ENCODE results near the gene CLK3.
"Not testable (repeated sequence)": the region's sequence is repeated elsewhere in the genome, so short reads cannot be mapped to it uniquely, and the experiment has no call there.

Gene CLK3

DNA sequence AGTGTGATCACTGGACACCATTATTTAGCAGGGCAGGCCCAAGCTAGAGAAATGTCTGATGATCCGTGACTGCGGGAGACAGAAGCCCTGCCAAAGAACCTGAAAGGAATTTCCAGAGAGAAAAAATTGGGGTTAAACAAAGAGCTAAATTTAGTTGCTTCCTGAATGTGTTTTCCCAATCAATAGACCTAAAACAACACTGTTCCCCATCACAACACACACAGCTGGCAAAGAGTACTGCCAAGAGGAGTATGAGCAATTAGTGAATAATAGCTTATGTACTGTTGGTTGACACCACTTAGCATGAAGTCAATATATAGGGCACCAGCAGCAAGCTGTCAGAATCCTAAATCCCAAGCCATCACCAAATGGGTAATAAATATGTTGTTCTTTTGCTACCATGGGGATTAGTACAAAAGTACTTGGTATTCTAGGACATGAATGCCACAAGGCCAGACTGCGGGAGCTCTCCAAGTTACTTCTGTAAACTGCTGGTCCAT is 35.7 kb downstream of the CLK3 start:
- peaks cover 37% of the 10 kb centered on the region for H3K4me1 ChIP-seq (ENCODE audit: insufficient read depth, low read length)
- no peak overlapping the region for H3K4me3 ChIP-seq (ENCODE audit: low read depth in 1 of 2, low read length in 2 of 2)
- no peaks in the 10 kb centered on the region for H3K27me3 ChIP-seq (ENCODE audit: control insufficient read depth in 1 of 2, insufficient read depth in 2 of 2, low read length in 2 of 2)
- H3K27ac ChIP-seq (ENCODE audit: low read depth, low read length): no peak overlapping the region
- no peak overlapping the region for H3K9ac ChIP-seq (ENCODE audit: low read length)
- no peaks in the 10 kb centered on the region for H3K36me3 ChIP-seq (ENCODE audit: insufficient read depth, low read length)
- H3K9me3 ChIP-seq (ENCODE audit: low read length): no peaks in the 10 kb centered on the region

DNA sequence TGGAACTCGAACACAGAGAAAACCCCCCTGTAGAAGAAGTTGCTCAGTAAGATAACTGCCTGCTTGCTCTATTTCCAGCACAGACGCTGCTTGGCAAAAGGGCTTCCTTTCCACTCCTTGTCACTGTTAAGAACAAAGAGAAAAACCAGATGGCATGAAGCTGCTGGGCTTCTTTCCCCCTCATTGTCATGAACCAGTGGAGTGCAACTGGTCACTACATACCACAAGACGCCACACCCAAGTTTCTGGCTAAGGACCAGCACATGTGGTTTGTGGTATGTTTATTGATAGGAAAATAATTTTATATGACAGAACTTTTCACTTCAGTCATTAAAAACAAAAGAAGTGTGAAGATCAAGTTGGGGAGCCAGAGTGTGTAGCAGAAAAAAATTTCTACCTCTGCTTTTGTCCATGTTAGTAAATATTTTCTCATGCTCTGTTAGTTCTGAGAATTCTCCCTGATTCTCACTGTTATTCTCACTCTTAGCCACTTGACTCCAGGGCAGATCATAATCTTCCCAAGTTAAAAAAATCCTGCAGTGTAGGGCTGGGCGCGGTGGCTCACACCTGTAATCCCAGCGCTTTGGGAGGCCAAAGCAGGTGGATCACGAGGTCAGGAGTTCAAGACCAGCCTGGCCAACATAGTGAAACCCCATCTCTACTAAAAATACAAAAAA is 37.9 kb downstream of the CLK3 start:
- no peak overlapping the region for H3K27ac ChIP-seq (ENCODE audit: low read depth, low read length)
- no peak overlapping the region for H3K9ac ChIP-seq (ENCODE audit: low read length)
- no peaks in the 10 kb centered on the region for H3K27me3 ChIP-seq (ENCODE audit: control insufficient read depth in 1 of 2, insufficient read depth in 2 of 2, low read length in 2 of 2)
- no peak overlapping the region for H3K4me3 ChIP-seq (ENCODE audit: low read depth in 1 of 2, low read length in 2 of 2)
- H3K4me1 ChIP-seq (ENCODE audit: insufficient read depth, low read length): peaks cover 33% of the 10 kb centered on the region
- no peaks in the 10 kb centered on the region for H3K9me3 ChIP-seq (ENCODE audit: low read length)
- H3K36me3 ChIP-seq (ENCODE audit: insufficient read depth, low read length): no peaks in the 10 kb centered on the region

DNA sequence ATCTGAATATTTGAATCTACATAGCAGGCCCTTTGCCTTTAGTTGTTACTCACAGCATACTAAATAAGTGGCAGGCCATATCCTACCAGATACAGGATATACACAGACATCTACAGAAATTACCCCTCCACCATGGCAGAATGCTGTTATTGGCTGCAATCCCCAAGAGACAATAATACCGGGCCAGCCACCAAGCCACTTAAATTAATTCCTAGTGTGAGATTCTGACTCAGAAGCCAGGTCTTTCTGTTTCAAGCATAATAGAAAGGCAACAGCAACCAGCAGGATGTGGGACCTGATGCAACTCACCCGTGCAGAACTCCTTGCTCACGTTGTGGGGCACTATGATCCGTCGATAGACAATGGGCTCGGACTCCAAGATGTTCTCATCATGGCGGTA is 39.8 kb downstream of the CLK3 start:
- H3K4me3 ChIP-seq (ENCODE audit: low read depth in 1 of 2, low read length in 2 of 2): no peak overlapping the region
- H3K9me3 ChIP-seq (ENCODE audit: low read length): no peaks in the 10 kb centered on the region
- H3K36me3 ChIP-seq (ENCODE audit: insufficient read depth, low read length): no peaks in the 10 kb centered on the region
- H3K27ac ChIP-seq (ENCODE audit: low read depth, low read length): no peak overlapping the region
- H3K4me1 ChIP-seq (ENCODE audit: insufficient read depth, low read length): peaks cover 33% of the 10 kb centered on the region
- no peak overlapping the region for H3K9ac ChIP-seq (ENCODE audit: low read length)
- H3K27me3 ChIP-seq (ENCODE audit: control insufficient read depth in 1 of 2, insufficient read depth in 2 of 2, low read length in 2 of 2): no peaks in the 10 kb centered on the region

DNA sequence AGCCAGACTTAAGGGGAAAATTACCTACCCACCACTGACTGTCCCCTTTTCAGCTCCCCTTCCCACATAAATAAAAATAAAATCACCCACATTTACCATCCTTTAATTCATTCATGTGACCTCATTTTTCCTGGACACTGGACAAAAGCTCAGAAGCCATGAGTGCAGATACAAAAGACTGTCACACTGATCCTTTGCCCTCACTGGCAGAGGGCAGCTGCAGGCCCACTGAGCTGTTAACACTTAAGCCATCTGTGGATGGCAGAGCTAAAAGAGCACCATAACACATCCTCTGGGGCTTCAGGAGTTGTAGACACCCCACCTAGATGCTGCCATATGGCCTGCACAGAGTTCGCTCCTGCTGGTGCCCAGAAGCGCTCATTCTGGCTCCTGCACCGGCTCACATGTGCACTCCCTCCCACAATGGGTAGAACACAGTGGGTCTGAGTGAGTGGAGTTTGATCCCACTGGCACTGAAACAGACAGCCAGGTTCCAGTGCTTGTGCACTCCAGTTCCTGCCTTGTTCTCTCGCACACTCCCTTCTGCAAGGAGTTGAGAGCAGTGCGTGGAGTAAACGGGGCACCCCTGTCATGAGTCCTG is 41.4 kb downstream of the CLK3 start:
- Histone ChIP-seq H3K27ac (ENCODE audit: low read depth, low read length) (no peak overlapping the region), H3K9me3 (ENCODE audit: low read length) (no peaks in the 10 kb centered on the region), H3K4me3 (ENCODE audit: low read depth in 1 of 2, low read length in 2 of 2) (no peak overlapping the region), H3K9ac (ENCODE audit: low read length) (no peak overlapping the region), H3K27me3 (ENCODE audit: control insufficient read depth in 1 of 2, insufficient read depth in 2 of 2, low read length in 2 of 2) (no peaks in the 10 kb centered on the region), H3K36me3 (ENCODE audit: insufficient read depth, low read length) (no peaks in the 10 kb centered on the region), H3K4me1 (ENCODE audit: insufficient read depth, low read length) (peaks cover 22% of the 10 kb centered on the region)

GRCh38 chr15:74657846-74658245 is 42.2 kb downstream of the CLK3 start:
- no peak overlapping the region for H3K9ac ChIP-seq (ENCODE audit: low read length)
- H3K36me3 ChIP-seq (ENCODE audit: insufficient read depth, low read length): no peaks in the 10 kb centered on the region
- H3K27ac ChIP-seq (ENCODE audit: low read depth, low read length): no peak overlapping the region
- no peaks in the 10 kb centered on the region for H3K27me3 ChIP-seq (ENCODE audit: control insufficient read depth in 1 of 2, insufficient read depth in 2 of 2, low read length in 2 of 2)
- H3K9me3 ChIP-seq (ENCODE audit: low read length): no peaks in the 10 kb centered on the region
- H3K4me1 ChIP-seq (ENCODE audit: insufficient read depth, low read length): peaks cover 21% of the 10 kb centered on the region
- no peak overlapping the region for H3K4me3 ChIP-seq (ENCODE audit: low read depth in 1 of 2, low read length in 2 of 2)

DNA sequence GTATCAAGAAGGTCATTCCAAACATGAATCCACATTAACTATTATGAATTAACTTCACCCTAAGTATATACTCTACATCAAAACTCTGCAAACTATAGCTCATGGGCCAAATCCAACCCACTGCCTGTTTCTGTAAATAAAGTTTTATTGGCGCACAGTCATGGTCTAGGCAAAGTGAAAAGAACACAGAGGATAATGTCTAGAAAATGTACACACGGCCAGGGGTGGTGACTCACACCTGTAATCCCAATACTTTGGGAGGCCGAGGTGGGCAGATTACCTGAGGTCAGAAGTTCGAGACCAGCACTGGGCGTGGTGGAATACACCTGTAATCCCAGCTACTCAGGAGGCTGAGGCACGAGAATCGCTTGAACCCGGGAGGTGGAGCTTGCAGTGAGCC is 45.6 kb downstream of the CLK3 start:
- peaks cover 15% of the 10 kb centered on the region for H3K4me1 ChIP-seq (ENCODE audit: insufficient read depth, low read length)
- not testable (repeated sequence) for H3K36me3 ChIP-seq (ENCODE audit: insufficient read depth, low read length); H3K27ac ChIP-seq (ENCODE audit: low read depth, low read length); H3K27me3 ChIP-seq (ENCODE audit: control insufficient read depth in 1 of 2, insufficient read depth in 2 of 2, low read length in 2 of 2); H3K9me3 ChIP-seq (ENCODE audit: low read length); H3K4me3 ChIP-seq (ENCODE audit: low read depth in 1 of 2, low read length in 2 of 2); H3K9ac ChIP-seq (ENCODE audit: low read length)

DNA sequence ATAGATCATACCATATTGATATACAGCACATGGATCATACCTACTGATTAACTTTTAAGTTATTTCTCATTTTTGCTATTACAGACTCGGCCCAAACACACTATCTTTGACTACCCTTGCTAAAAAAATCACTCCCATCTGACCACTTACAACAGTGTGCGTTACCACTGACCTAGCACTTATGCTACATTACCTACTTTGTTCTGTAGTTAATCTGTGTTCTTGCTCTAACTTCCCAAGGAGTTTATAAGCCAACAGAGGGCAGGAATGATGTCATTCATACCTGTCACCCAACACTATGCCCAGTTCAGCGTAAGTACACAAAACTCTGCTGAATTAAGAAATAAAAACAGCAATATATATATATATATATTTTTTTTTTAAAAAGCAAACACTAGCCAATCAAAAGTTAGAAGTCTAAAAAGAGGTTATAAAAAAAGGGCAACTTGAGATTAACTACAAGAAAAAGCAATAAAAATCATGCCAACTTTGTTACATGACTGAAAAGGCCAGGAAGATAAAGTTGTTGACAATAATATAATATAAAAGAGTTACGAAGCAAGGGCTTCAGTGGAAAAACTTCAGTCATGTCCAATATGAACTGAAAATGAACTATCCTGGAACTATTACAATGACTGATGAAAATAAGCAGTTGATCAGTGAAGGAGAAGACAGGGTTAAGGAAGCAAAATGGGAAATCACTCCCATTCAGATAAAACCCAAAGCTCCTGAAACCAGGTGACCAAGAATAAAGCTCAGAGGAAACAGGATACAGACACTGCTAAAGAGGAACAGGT is 46.6 kb downstream of the CLK3 start:
- Histone ChIP-seq H3K27ac (ENCODE audit: low read depth, low read length) (no peak overlapping the region), H3K4me1 (ENCODE audit: insufficient read depth, low read length) (peaks cover 15% of the 10 kb centered on the region), H3K36me3 (ENCODE audit: insufficient read depth, low read length) (no peaks in the 10 kb centered on the region), H3K4me3 (ENCODE audit: low read depth in 1 of 2, low read length in 2 of 2) (no peak overlapping the region), H3K27me3 (ENCODE audit: control insufficient read depth in 1 of 2, insufficient read depth in 2 of 2, low read length in 2 of 2) (no peaks in the 10 kb centered on the region), H3K9me3 (ENCODE audit: low read length) (no peaks in the 10 kb centered on the region), H3K9ac (ENCODE audit: low read length) (no peak overlapping the region)

DNA sequence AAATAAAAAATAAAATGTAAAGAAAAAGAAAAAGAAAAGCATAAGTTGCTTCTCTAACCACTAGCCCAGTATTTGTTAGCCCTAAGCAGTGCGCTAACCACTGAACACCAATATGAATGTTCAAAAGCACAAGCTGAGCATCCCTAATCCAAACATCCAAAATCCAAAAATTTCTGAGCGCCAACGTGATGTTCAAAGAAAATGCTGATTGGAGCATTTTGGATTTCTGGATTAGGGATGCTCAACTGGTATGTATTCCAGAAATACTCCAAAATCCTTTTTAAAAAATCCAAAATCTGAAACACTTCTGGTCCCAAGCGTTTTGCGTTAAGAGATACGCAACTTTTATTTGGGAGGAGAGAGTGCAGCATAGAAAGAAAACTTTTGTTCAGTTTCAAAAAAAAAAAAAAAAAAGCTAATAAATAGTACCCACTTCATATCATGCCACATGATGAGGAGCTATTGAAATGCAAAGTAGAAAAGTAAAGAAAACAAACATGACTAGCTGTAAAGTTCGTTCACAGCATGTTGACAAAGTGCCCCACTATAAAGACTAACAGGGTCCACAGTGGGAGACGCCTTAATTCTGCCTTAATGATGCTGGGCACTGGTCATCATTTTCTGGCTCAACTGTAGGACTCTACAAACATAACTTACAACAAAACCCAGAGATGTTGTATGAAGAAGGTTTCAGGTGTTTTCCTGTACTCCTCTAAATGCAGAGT is 47.8 kb downstream of the CLK3 start:
- Histone ChIP-seq H3K27me3 (ENCODE audit: control insufficient read depth in 1 of 2, insufficient read depth in 2 of 2, low read length in 2 of 2) (no peaks in the 10 kb centered on the region), H3K36me3 (ENCODE audit: insufficient read depth, low read length) (no peaks in the 10 kb centered on the region), H3K9me3 (ENCODE audit: low read length) (no peaks in the 10 kb centered on the region), H3K9ac (ENCODE audit: low read length) (no peak overlapping the region), H3K27ac (ENCODE audit: low read depth, low read length) (no peak overlapping the region), H3K4me1 (ENCODE audit: insufficient read depth, low read length) (peaks cover 15% of the 10 kb centered on the region), H3K4me3 (ENCODE audit: low read depth in 1 of 2, low read length in 2 of 2) (no peak overlapping the region)

- no peak overlapping the region for H3K27ac ChIP-seq (ENCODE audit: low read depth, low read length)
- no peak overlapping the region for H3K4me3 ChIP-seq (ENCODE audit: low read depth in 1 of 2, low read length in 2 of 2)
- H3K27me3 ChIP-seq (ENCODE audit: control insufficient read depth in 1 of 2, insufficient read depth in 2 of 2, low read length in 2 of 2): no peaks in the 10 kb centered on the region
- H3K9ac ChIP-seq (ENCODE audit: low read length): no peak overlapping the region
- H3K36me3 ChIP-seq (ENCODE audit: insufficient read depth, low read length): no peaks in the 10 kb centered on the region
- no peaks in the 10 kb centered on the region for H3K9me3 ChIP-seq (ENCODE audit: low read length)
- peaks cover 15% of the 10 kb centered on the region for H3K4me1 ChIP-seq (ENCODE audit: insufficient read depth, low read length)
These were observed 48.5 kb downstream of the CLK3 start for GRCh38 chr15:74664028-74664616.

DNA sequence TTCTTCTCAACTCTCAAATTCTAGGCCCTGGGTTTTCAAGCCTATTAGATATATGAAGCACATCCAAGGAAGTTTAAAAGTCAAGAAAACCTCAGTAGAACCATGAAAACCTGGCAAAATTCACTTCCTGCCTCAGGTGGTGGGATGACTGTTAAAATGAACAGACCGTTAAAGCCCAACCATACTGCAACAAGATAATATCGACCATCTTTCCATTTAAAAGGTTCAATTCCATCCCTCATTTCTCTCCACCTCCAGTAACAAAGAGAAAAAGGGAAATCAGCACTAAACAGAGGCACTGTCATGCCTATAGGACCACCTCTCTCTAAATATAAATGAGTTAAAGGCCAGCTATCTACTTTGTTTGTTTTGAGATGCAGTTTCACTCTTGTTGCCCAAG is 49.0 kb downstream of the CLK3 start:
- Histone ChIP-seq H3K4me3 (ENCODE audit: low read depth in 1 of 2, low read length in 2 of 2) (no peak overlapping the region), H3K4me1 (ENCODE audit: insufficient read depth, low read length) (peaks cover 15% of the 10 kb centered on the region), H3K27me3 (ENCODE audit: control insufficient read depth in 1 of 2, insufficient read depth in 2 of 2, low read length in 2 of 2) (no peaks in the 10 kb centered on the region), H3K9me3 (ENCODE audit: low read length) (no peaks in the 10 kb centered on the region), H3K27ac (ENCODE audit: low read depth, low read length) (no peak overlapping the region), H3K36me3 (ENCODE audit: insufficient read depth, low read length) (peaks cover 3% of the 10 kb centered on the region), H3K9ac (ENCODE audit: low read length) (no peak overlapping the region)

- no peaks in the 10 kb centered on the region for H3K27me3 ChIP-seq (ENCODE audit: control insufficient read depth in 1 of 2, insufficient read depth in 2 of 2, low read length in 2 of 2)
- no peaks in the 10 kb centered on the region for H3K9me3 ChIP-seq (ENCODE audit: low read length)
- H3K4me3 ChIP-seq (ENCODE audit: low read depth in 1 of 2, low read length in 2 of 2): no peak overlapping the region
- H3K36me3 ChIP-seq (ENCODE audit: insufficient read depth, low read length): peaks cover 26% of the 10 kb centered on the region
- peaks cover 15% of the 10 kb centered on the region for H3K4me1 ChIP-seq (ENCODE audit: insufficient read depth, low read length)
- no peak overlapping the region for H3K27ac ChIP-seq (ENCODE audit: low read depth, low read length)
- no peak overlapping the region for H3K9ac ChIP-seq (ENCODE audit: low read length)
These were observed 52.3 kb downstream of the CLK3 start for GRCh38 chr15:74667975-74668374.

All from muscle layer of colon (tissue), 2 donors.